HEK293T (cell line): ENCODE measurements around the gene EDN1.

Experiments used
- ARNT ChIP-seq: fragments of 450-650 bp; IDR thresholded peaks from 2 replicates; pipeline ENCODE4 v1.6.1; 2017; ENCODE audit warnings: mild to moderate bottlenecking
- BHLHE40 ChIP-seq: fragments of 450-650 bp; IDR thresholded peaks from 2 replicates; pipeline ENCODE4 v1.6.1; 2016; ENCODE audit warnings: mild to moderate bottlenecking, moderate library complexity, borderline replicate concordance
- ELF4 ChIP-seq: fragments of 450-650 bp; IDR thresholded peaks from 2 replicates; pipeline ENCODE4 v1.6.1; 2017; ENCODE audit warnings: antibody characterized with exemption
- FOXA1 ChIP-seq: fragments of 450-650 bp; IDR thresholded peaks from 2 replicates; pipeline ENCODE4 v1.6.1; 2016; ENCODE audit warnings: mild to moderate bottlenecking
- FOXK2 ChIP-seq: fragments of 450-650 bp; IDR thresholded peaks from 2 replicates; pipeline ENCODE4 v1.6.1; 2016; ENCODE audit warnings: mild to moderate bottlenecking
- FOXM1 ChIP-seq: fragments of 450-650 bp; IDR thresholded peaks from 2 replicates; pipeline ENCODE4 v1.6.1; 2017; ENCODE audit warnings: mild to moderate bottlenecking, borderline replicate concordance
- HDGF ChIP-seq: fragments of 450-650 bp; IDR thresholded peaks from 2 replicates; pipeline ENCODE4 v1.6.1; 2017; ENCODE audit warnings: antibody characterized with exemption, borderline replicate concordance
- L3MBTL2 ChIP-seq: fragments of 450-650 bp; conservative IDR thresholded peaks from 2 replicates; pipeline ENCODE4 v1.6.1; 2016; ENCODE audit warnings: mild to moderate bottlenecking
- NFRKB ChIP-seq: fragments of 450-650 bp; IDR thresholded peaks from 2 replicates; pipeline ENCODE4 v1.6.1; 2016; ENCODE audit warnings: mild to moderate bottlenecking, moderate library complexity
- SP1 ChIP-seq: fragments of 450-650 bp; IDR thresholded peaks from 2 replicates; pipeline ENCODE4 v1.6.1; 2017
- SUZ12 ChIP-seq: fragments of 450-650 bp; IDR thresholded peaks from 2 replicates; pipeline ENCODE4 v1.6.1; 2016; ENCODE audit warnings: mild to moderate bottlenecking
- TARDBP ChIP-seq: fragments of 450-650 bp; IDR thresholded peaks from 2 replicates; pipeline ENCODE4 v1.6.1; 2016
- ZNF384 ChIP-seq: fragments of 450-650 bp; IDR thresholded peaks from 2 replicates; pipeline ENCODE4 v1.6.1; 2016
- TF ChIP-seq, protein P1 (sequence below): fragments of 450-650 bp; IDR thresholded peaks from 2 replicates; pipeline ENCODE4 v1.6.1; 2016

DNA sequence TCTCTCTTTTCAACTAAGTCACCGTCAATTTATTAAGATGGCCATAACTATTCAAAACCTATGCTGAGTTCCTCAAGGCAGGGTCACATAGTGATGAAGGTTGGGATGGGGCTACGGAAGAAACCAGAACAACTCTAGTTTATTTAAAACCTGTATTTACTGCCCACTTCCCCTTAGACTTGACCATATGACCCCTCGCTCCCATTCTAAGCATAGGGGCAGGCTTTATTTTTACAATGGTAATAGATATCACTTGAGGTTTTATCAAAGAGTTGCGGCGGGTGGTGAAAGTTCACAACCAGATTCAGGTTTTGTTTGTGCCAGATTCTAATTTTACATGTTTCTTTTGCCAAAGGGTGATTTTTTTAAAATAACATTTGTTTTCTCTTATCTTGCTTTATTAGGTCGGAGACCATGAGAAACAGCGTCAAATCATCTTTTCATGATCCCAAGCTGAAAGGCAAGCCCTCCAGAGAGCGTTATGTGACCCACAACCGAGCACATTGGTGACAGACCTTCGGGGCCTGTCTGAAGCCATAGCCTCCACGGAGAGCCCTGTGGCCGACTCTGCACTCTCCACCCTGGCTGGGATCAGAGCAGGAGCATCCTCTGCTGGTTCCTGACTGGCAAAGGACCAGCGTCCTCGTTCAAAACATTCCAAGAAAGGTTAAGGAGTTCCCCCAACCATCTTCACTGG, 5.5 kb downstream of the EDN1 start:
- TF ChIP-seq SP1 (no peak), L3MBTL2 (no peak), ZNF384 (no peak), ELF4 (no peak), FOXM1 (no peak), SUZ12 (no peak), TARDBP (no peak), FOXK2 (no peak), ARNT (no peak), HDGF (no peak), FOXA1 (no peak), NFRKB (no peak), BHLHE40 (no peak)
- TF ChIP-seq, protein P1, sequence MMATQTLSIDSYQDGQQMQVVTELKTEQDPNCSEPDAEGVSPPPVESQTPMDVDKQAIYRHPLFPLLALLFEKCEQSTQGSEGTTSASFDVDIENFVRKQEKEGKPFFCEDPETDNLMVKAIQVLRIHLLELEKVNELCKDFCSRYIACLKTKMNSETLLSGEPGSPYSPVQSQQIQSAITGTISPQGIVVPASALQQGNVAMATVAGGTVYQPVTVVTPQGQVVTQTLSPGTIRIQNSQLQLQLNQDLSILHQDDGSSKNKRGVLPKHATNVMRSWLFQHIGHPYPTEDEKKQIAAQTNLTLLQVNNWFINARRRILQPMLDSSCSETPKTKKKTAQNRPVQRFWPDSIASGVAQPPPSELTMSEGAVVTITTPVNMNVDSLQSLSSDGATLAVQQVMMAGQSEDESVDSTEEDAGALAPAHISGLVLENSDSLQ: no peak
